Cerebellar nuclear complex (tissue), 1 donor: ENCODE results near the gene DNAJC25.

Source experiments
- DNase-seq, 2 experiments: peaks; one replicate each; lab custom pipeline; 2025; lab: John Stamatoyannopoulos, UW

The DNAJC25 gene

DNA sequence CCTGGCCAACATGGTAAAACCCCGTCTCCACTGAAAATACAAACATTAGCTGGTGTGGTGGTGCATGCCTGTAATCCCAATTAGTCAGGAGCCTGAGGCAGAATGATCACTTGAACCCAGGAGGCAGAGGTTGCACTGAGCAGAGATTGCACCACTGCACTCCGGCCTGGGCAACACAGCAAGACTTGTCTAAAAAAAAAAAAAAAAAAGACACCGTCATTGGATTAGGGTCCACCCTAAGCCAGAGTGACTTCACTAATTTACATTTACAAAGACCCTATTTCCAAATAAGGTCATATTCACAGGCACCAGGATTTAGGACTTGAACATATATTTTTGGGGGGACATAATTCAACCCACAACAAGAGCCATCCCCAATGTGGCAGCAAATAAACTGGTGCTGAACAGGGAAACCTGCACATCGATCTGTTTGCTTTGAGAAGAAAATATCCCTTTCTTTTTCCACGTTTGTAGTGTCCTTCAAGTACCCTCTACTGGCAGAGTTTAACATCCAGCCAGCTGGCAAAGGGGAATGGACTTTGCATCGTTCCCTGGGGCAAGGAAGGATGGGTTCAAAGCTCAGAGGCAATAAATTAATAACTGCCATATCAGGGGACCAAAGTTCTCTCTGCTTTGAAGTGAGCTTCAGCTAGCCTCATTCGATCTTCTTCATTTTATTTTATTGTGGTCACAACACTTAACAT lies 3.7 kb upstream of the DNAJC25 start:
- no peak for DNase-seq

DNA sequence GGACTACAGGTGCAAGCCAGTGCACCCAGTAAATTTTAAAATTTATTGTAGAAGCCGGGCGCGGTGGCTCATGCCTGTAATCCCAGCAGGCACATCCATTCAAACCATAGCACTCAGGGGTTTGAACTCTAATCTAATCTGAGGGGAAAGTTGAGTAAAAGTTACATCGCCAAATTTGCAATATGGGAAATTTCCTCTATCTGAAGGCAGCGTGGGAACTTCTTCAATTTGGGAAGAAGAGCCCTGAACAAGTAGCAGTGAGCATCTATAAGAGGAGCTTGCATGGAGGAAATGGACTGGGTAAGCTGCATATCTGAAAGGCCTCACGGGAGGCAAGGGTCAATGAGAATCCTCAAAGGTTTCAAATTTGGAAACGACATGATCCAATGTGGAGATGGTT lies 2.7 kb upstream of the DNAJC25 start:
- DNase-seq = no peak

DNA sequence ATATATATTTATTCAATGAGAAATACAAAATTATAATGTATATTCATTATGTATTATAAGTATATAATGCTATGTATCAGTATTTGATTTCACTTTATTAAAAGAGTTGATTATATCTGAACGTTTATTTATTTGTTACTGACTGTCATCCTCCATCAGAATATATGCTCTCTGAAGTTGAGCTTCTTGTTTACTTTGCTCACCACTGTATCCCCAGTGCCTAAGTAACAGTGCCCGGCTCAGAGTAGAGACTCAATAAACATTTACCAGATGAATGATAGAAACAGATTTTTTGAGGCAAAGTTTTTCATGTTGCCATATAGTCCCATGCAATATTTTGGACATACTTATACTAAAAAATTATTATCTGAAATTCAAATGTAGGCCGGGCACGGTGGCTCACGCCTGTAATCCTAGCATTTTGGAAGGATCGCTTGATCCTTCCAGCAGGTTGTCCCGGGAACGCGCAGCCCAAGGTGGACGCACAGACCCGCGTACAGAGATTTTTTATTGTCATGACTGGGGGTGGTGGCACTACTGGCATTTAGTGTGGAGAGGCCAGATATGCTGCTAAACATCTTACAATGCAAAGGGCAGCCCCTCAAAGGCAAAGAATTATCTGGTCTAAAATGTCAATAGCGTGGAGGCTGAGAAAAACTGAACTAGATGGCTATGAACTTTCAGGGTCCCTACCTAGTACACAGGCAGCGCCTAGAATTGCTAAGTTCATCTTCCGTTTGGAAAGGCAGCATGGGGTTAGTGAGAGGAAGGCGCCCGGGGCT lies 761 bp upstream of the DNAJC25 start:
- no peak for DNase-seq

DNA sequence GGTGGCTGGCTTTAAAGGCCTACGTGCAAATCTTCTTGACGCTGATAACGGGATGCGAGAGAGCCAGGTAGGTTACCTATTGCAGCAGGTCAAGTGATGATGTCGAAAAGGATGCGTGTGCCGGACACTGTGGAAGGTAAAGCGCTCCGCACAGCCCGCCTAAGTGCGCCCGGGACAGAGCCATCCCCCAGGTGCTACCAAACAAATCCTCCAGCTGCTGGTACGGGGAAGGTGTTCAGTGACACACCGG lies 245 bp upstream of the DNAJC25 start:
- no peak for DNase-seq

DNA sequence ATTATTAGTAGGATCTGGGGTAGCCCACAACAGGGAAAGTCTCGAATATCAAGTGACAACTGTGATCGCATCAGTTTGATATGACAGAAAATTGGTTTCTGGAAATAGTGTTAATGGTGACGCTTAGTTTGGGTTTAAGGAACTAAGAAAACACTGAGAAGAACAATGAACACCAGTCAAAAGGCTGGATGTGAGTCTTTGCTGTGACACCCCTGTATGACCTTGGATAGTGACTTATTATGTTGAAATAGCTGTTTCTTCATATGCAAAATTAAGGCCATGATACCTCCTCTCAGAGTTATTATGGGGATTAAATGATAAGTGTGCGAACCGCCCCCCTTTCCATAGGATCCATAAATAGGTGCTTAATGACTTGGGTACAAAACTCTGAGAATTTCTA lies 926 bp downstream of the DNAJC25 start:
- DNase-seq = no peak

DNA sequence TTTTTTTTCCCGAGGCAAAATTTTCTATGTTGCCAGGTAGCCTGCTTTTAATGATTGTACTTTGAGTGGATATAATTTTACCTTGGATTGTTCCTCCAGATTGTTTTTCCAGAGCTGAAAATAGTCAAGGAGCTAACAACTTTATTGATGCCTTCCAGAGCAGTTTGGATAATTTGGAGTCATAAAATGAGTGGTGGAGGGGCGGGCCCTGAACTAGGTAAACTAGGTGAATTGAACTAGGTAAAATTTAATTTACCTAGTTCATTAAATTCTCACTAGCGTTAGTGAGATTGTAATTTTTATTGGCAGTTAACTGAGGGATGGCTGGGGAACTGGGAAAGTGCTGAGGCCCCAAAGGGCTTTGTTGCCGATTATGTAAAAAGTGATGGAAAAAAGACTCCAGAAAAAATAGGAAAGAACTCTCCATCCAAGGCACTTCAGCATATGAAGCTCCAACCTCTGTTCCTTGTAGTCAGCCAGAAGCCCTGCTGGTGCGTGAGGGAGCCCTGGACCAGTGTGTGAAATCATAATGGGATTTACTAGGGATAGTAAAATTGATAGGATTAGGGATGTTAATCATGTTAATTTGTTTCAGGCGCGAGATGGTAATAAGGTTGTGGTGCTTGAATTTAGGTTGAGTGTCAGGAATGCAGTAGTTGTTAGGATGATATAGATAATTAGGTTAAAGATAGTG lies 1.7 kb downstream of the DNAJC25 start:
- DNase-seq = no peak

DNA sequence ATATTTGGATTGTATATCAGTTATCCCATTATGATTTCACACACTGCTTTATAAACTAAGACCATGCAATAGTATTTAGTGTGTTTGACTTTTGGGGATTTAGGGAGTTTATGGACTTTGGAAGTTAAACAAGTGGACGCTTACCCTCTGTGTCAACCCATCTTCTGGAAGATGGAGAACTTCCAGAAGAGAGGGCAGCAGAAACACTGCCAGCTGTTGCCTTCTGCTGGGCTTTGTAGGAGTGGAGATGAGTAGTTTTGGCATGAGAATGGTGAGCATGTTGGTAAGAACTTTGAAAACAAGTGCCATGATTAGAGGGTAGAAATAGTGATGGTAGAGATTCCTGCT lies 2.2 kb downstream of the DNAJC25 start:
- no peak for DNase-seq

DNA sequence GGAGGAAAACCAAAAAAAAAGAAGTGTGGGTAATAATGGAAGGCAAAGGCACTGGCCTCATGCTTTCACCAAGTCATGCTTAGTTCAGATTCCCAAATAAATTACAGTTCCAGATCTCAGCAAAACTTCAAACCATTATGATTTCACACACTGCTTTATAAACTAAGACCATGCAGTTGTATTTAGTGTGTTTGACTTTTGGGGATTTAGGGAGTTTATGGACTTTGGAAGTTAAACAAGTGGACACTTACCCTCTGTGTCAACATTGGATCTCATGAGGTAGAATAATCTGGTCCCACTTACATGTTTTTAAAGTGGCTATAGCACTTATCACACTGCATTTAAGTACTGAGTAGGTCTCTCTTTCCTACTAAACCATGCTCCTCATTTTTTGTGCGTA lies 3.7 kb downstream of the DNAJC25 start:
- DNase-seq = no peak

DNA sequence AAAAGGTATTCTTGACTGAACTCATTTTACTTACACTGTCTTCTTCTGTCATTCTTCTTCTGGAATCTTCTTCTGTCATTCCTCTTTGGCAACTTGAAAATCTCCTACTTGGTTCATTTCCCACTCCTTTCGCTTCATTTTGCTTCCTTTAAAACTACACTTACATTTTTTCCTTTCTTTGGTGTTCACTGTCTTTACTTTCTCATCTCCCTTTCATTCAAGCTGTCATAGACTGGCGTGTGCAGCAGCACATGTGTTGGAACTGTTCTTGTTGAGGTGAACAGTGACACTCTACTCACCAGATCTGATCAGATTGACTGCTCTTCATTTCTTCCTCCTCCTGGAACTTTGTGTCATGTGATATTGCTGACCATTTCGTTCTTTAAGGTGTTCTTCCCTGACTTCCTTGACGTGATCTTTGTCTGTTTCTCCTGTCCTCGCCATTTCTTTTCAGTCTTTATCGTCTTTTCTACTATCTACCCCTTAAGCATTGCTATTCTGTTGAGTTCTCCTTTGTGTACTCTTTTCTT lies 6.4 kb downstream of the DNAJC25 start:
- DNase-seq = no peak

DNA sequence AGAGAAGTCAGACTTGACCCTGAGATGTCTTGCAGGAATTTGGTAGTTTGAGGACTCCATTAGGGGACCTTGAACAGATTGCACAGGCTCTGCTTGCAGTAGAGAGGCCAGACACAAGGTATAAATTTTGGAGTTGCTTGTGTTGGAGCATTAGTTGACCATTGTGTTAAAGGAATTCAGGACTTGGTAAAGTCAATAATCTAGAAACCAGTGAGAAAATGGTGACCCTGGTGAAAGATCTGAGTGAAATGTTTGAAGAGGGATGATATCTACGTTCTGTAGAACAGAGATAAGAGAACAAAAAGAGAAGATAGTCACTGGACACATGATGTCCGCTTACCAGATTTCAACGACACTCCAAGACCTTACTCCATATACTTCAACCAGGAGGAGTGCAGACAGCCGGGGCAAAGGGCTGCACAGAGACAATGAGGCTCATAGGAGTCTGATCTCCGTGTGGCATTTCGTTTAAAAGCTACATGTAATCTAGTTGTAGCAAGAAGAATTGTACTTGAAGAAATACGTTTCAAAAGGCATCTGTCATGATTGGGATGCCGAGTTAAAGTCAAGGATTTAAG lies 13.2 kb downstream of the DNAJC25 start:
- no peak for DNase-seq

DNA sequence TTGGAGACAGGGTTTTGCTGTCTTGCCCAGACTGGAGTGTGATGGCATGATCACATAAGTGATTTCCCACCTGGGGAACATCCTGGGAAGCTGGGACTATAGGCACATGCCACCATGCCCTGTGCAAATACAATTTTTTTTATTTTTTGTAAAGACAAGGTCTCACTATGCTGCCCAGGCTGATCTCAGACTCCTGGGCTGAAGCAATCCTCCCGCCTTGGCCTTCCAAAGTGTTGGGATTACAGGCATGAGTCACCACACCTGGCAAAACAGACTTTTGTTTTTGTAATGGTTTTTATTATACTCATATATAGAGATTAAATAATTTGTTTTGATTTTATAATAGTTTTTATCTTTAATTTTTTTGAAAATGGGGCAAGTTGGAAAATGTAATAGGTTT lies 14.7 kb downstream of the DNAJC25 start:
- DNase-seq = no peak

DNA sequence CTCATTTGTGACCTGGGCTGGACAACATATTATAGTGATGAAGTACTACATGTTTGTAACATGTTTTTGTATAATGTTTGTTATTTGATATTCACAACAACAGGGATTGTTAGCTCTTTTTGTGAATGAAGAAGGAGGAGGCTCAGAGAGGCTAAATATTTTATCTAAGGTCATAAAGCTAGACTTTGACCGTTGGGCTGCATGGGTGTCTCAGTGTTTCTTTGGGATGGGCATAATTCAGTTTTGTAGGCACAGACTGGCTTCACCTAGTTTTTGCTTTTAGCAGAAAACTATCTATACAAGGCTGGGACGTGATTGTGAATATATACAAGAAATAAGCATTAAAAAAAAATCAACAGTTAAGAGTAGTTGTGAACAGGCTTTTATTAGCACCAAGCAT lies 15.3 kb downstream of the DNAJC25 start:
- no peak for DNase-seq

DNA sequence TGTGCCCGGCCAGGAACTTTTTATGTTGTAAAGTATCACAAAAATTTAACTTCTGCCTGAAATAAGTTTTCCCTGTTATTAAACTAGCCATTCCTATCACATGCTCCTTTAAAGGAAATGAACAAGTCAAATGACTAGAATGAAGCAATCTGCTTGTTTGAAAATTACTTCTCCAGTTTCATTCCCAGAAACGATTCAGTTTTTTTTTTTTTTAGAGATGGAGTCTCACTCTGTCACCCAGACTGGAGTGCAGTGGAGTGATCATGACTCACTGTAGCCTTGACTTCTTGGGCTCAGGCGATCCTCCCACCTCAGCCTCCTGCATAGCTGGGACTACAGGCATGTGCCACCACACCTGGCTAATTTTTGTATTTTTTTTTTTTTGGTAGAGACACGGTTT lies 16.9 kb downstream of the DNAJC25 start:
- no peak for DNase-seq

DNA sequence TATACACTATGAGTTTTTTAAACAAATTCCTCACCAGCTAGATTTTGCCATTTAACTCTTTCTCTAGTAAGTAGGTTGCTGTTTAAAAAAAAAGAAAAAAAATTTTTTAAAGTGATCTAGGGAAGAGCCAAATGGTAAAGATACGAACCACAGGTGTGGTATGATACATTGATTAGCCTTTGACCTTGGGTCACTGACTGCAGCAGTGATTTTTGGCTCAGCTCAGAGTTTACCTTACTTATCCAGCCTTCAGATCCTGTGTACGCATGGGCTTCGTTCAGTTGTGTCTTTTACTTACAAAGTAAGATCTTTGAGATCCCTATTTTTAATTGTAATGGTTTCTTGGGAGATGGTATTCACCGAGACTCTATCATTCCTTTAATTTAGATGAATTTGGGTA lies 17.9 kb downstream of the DNAJC25 start:
- DNase-seq = no peak

DNA sequence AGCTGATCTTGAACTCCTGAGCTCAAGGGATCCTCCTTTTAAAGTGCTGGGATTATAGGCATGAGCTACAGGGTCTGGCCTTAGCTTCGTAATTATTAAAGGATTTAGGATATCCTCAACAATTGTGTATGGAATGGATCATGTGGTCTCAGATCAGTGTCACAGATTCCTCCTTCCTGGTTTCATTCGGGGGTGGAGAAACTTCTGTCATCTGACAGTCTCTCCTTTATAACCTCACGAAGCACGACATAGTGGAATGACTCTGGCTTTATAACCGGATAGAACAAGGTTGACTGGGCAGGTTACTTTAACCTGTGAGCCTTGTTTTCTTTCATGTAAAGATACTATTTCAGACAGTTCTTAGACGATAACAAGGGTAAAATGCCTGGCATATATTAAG lies 25.9 kb downstream of the DNAJC25 start:
- DNase-seq = no peak

DNA sequence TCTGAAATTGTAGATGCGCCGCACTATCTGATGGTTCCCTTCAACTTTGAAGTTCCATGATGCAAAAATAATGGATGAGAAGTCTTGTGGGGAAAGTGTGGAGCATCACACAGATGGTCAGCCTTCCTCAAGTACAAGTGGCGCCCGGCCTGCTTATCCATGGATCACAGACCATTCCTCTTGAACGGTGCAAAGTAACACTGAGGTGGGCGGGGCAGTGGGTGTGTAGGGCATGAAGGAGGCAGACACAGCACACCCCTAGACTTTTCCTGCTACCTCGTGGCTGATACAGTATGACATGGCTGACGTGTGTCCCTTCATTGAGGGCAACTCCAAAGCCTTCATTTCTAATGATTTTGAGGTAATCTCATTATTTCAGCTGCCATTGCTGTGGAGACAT lies 27.8 kb downstream of the DNAJC25 start:
- no peak for DNase-seq

DNA sequence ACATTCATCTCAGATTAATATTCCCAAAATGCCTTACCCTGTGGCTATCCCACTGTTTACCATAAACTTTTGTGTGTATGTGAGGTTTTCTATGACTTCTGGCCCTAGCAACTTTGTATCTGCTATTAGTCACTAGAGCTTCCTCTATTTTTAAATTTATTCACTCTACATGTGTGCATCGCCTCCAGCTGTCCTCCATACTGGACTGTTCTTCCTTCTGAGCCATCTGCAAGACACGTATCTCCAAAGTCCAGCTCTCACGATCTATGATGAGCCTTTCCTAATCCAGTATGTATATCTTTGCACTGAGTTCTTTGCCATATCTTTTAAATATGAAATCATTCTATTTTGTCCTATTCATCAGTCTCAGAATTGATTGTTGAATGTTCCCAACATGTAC lies 28.6 kb downstream of the DNAJC25 start:
- DNase-seq = no peak

DNA sequence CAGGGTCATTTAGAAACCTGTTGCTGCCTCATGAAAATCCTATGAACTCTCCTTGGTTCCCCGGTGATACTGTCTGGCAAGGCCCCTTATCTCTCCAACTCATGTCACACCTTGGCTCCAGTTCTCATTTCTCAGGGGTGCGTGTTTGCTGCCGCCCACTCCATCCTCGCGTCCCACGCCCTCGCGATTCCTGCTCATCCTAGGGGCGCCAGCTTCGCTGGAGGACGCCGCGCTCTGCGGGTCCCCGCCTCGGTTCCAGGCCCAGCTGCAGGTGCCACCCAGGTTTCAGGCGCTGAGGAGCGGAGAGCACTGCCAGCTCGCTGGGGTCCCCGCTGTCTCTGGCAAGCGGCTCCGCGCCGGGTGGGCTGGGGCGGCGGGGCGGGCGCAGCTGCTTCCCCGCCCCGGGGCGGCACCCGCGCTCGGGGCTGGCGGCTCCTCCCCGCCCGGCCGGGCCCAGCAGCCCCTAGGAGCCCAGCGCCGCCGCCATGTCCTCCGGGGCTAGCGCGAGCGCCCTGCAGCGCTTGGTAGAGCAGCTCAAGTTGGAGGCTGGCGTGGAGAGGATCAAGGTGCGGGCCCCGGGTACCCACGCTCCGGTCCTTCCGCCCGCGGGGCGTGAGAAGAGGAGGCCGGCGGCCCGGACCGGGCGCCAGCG lies 30.1 kb downstream of the DNAJC25 start, which contains the start of gene GNG10:
GNG10 (plus strand) TSS at position 456 of the 652 bp plus-strand sequence; CDS start at position 486, 30 bp downstream.
- DNase-seq = no peak

DNA sequence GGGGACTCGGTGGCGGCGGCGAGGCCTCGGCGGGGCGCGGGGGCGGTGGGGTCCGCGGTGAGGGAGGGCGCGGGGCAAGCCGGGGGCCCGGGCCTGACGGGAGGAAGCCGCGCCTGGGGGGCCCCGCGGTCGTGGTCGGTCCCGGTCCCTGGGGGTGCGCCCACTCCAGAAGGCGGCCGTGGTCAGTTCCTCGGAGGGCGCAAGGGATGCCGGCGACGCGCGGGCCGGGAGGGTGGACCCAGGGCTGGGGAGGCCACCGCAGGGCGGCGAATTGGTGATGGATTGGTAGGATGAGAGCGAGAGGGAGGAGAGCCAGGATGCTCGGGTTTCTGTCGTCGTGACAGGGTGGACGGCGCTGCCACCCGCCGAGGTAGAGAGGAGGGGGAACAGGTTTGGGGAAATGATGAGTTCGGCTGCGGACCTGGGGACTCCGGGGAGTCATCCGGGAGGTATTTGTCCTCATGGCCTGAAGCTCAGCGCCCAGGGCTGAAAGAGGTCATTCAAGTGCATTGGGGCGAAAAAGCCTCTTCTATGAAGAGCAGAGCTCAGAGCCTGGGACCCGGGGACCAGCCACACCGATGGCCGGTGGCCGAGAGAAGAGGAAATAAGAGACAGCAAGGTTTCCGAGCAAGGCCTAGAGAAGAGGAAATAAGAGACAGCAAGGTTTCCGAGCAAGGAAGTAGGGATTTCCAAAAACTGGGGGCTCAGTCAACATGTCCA lies 30.8 kb downstream of the DNAJC25 start:
- no peak for DNase-seq

DNA sequence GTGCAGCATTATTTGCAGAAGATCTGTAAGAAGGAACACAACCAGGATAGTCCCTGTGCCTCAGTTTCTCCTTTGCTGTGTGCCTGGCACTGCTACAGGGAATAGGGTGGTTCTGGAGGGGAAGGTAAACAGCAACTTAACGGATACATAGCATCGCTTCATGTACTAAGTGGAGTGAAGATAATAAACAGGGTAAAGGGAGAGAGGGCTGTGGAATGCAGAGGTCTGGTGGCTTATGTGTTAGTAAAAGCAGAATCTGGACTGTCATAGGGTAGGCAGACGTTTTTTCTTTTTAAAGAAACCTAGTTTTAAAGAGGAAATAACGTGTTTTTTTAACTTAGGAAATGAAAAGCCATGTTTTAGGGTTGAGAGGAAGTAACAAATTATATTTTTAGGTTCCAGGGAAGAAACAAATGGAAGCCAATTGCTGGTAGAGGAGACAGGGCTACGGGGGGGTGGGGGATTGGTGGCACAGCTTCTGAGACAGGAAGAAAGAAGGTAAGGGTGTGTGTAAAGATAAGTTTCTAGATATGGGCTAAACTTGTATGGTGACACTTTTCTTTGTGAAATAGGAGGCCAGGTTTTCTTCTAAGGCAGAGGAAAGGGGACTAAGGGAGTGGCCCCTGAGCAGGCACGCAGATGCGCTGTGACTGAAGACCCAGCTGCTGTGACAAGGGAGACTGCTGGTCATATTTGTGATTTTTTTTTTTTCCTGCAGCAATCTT lies 31.6 kb downstream of the DNAJC25 start:
- no peak for DNase-seq

DNA sequence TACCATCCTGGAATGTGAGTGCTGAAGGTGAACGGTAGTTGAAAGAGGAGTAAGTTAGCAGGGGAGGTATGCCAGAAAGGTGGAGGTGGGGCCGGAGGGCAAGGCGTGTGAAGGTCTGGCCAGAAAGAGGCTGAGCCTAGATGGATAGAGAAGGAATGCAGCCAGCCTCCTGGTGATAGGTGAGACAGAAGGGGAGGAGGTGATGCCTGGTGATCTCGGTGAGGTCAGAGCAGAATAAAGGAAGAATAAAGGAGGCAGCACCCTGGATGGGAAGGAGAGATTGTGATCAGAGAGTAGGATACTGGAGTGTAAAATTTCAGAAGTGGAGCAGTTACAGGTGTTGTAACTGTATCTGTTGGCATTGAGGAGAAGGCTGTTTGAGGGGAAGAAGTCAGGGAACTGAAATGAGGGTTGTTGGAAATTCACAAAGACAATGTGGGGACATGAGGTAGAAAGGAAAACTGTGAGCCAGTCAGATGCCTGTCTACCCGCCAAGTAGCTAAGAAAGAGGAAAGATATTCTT lies 32.2 kb downstream of the DNAJC25 start:
- DNase-seq = no peak
